HL-60/S4 (cell line): ENCODE results near the gene FAM234A.
"Not testable (repeated sequence)": the region's sequence is repeated elsewhere in the genome, so short reads cannot be mapped to it uniquely, and the experiment has no call there.

Source experiments
- in situ Hi-C: fragments of 300-500 bp; cut with MboI; formaldehyde crosslinking; loops from 2 replicates; pipeline ENCODE4 v1.14.3; 2022; ENCODE audit warnings: low sequenced_read_pairs

The FAM234A gene, protein sequence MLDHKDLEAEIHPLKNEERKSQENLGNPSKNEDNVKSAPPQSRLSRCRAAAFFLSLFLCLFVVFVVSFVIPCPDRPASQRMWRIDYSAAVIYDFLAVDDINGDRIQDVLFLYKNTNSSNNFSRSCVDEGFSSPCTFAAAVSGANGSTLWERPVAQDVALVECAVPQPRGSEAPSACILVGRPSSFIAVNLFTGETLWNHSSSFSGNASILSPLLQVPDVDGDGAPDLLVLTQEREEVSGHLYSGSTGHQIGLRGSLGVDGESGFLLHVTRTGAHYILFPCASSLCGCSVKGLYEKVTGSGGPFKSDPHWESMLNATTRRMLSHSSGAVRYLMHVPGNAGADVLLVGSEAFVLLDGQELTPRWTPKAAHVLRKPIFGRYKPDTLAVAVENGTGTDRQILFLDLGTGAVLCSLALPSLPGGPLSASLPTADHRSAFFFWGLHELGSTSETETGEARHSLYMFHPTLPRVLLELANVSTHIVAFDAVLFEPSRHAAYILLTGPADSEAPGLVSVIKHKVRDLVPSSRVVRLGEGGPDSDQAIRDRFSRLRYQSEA

DNA sequence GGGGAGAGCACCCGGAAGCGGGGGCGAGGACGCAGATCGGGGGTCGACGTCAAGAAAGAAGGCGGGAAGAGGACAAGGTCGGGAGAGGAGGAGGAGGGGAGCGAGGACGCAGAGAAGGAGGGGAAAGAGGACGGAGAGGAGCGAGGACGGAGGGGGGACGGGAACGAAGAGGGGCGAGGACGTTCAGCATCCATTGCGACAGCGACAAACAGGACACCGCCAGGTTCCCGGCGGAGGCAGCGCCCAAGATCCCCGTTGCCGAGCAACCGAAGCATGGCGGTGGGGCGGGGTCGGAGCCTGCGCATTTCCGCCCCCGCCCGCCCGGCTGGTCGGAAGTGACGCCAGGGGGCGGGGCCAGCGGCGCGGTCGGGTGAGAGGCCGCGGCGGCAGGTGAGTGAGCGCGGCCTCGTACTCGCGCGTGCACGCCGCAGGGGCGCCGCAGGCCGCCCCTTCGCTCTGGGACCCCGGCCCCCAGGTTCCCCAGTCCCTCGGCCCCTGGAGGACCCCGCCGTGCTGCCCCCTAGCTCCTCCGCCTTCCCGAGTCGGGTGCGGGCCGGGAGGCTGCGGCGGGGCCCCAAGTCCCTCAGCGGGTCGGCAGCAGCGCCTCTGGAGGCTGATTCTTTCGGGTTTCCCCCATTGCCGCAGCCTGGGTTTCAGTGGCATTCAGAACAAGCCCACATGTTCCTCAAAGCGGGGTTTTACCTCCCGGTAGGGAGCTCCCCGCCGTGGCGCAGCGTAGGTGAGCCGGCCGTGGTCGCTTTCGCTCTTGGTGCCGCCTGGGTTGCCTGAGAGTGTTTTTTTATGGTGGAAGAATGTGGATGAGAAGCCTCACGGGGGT, at the start of gene FAM234A:
FAM234A (plus strand) TSS at position 354 of the 838 bp plus-strand sequence. CDS start 19,593 bp downstream, outside the sequence.
- in situ Hi-C loops, result no loop called here

DNA sequence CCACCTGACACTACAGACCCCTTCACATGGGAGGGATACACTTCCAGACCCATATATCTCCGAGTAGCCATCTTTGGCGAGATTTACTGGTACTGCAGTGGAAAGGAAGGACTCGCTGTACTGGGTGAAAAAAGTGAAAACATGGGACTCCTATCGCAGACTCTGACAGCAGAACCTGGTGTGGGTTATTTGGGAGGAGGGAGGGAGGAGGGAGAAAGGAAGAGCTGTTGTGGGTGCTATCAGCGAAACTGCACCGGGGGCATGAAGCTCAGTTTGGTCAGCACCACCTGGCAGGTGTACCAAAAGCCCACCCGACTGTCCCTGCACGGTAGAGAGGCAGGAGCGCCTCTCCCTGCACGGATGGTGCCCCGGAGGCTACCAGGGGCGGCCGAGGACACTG, 49.4 kb upstream of the FAM234A start:
- in situ Hi-C loops, result no loop called here

DNA sequence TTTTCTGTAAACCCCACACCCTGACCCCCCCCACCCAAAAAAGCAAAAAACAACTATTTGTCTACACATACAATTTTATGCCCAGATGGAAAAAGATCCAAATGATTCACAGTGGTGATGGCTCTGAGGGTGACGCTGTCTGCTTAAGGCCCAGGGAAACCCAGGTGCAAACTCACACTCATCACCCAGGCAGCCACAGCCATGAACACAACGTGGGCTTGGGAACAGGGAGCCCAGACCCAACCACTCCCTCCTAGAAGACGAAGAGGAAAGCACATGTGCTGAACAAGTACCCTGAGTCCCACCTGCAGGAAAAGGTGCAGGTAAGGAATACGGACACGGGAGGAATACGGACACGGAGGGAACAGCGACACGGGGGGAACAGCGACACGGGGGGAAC, 48.9 kb upstream of the FAM234A start:
- in situ Hi-C loops, result no loop called here

- in situ Hi-C loops, result no loop called here
Measured at GRCh38 chr16:187330-187729, 47.3 kb upstream of the FAM234A start.

GRCh38 chr16:188674-189073, 45.9 kb upstream of the FAM234A start:
- in situ Hi-C loops, result no loop called here

- in situ Hi-C loops, result no loop called here
Measured at GRCh38 chr16:189604-190186, 44.9 kb upstream of the FAM234A start.

- in situ Hi-C loops, result no loop called here
Measured at GRCh38 chr16:191831-192230, 42.8 kb upstream of the FAM234A start.

- in situ Hi-C loops, result no loop called here
Measured at GRCh38 chr16:192686-193085, 41.9 kb upstream of the FAM234A start.

DNA sequence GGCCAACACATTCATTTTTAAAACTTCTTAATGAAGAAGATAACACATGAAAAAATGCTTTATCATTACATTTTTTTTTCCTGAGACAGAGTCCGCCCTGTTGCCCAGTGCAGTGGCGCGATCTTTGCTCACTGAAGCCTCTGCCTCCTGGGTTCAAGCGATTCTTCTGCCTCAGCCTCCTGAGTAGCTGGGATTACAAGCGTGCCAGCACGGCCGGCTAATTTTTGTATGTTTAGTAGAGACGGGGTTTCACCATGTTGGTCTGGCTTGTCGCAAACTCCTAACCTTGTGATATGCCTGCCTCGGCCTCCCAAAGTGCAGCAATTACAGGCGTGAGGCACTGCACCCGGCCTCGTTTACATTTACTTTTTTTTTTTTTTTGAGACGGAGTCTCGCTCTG, 41.2 kb upstream of the FAM234A start:
- in situ Hi-C loops, result no loop called here

DNA sequence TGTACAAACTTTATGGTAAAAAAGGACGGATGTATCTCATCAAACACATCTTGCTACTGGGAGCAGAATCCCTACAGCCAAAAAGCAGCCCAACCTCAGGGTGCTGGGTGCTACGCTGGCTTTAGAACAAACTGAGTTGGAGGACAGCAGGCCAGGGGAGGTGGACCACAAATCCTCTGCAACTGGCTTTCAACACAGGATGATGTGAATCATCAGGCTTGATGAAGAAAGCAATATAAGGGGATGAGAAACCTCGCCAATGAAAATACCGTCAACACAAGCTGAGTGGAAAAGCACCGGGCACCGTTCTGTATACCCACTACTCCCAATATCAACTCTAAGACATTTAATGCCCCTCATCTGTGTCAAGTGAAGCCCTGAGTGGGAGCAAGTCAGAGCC, 40.1 kb upstream of the FAM234A start:
- in situ Hi-C loops, result no loop called here

DNA sequence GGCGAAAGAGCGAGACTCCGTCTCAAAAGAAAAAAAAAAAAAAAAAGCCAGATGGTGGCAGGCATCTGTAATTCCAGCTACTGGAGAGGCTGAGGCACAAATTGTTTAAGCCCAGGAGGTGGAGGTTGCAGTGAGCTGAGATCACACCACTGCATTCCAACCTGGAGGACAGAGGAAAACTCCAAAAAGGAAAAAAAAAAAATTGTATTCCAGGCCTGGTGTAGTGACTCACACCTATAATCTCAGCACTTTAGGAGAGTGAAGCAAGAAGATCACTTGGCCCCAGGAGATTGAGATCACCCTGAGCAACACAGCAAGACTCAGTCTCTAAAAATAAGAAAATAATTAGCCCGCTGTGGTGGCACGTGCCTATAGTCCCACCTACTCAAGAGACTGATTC, 34.2 kb upstream of the FAM234A start:
- in situ Hi-C loops, result no loop called here

DNA sequence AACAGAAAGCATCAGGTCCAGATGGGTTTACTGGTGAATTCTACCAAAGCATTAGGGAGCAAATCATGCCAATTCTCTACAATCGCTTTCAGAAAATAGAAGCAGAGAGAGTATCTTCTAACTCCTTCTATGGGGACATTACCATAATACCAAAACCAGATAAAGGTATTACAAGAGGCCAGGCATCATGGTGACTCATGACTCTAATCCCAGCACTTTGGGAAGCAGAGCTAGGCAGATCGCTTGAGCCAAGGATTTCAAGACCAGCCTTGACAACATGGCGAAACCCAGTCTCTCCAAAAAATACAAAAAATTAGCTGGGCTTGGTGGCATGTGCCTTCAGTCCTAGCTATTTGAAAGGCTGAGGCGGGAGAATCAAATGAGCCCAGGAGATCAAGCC, 31.4 kb upstream of the FAM234A start:
- in situ Hi-C loops, result no loop called here

DNA sequence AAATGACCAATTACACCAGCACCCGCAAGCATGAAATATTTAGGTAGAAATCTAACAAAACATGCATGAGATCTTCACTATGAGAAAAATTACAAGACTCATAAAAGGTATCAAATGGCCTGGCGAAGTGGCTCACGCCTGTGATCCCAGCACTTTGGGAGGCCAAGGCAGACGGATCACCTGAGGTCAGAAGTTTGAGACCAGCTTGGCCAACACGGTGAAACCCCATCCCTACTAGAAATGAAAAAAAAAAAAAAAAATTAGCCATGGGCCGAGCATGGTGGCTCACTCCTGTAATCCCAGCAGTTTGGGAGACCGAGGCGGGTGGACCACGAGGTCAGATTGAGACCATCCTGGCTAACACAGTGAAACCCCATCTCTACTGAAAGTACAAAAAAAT, 30.6 kb upstream of the FAM234A start:
- in situ Hi-C loops, result not testable (repeated sequence)

DNA sequence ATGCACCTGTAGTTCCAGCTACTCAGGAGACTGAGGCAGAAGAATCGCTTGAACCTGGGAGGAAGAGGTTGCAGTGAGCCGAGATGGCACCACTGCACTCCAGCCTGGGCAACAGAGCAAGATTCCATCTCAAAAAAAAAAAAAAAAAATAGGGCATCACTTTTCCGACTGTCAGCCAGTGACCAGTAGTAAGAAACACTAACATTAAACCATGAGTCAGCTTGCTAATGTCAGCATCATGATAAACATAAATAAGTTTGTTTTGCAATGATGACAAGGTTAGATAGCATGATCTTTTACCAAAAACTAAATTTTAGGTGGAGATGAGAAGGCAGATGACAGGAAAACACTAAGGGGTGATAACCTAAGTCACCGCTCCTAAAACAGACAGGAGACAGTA, 25.3 kb upstream of the FAM234A start:
- in situ Hi-C loops, result not testable (repeated sequence)

- in situ Hi-C loops, result not testable (repeated sequence)
Measured at GRCh38 chr16:211631-212180, 22.9 kb upstream of the FAM234A start.

GRCh38 chr16:212999-213398, 21.6 kb upstream of the FAM234A start:
- in situ Hi-C loops, result no loop called here

DNA sequence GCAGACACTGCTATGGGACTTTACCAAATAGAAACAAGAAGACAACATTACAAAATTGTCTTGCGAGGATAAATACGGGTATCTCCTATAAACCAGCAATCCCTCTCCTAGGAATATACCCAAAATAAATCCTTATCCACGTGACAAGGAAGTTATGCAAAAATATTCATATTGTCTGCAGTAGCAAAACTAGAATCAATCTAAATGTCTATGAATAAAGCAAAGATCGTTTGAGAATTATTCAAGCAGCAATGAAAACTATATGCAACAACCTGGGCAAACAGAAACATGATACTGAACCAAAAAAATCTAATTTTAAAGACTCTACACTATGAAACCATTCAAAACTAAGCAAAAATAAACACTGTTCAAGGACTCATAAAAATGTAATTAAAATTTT, 14.6 kb upstream of the FAM234A start:
- in situ Hi-C loops, result no loop called here

- in situ Hi-C loops, result no loop called here
Measured at GRCh38 chr16:228151-228851, 6.3 kb upstream of the FAM234A start.

- in situ Hi-C loops, result no loop called here
Measured at GRCh38 chr16:228852-229730, 5.5 kb upstream of the FAM234A start, which contains the start of gene LUC7L. Gene LUC7L, minus strand, starts transcription at chr16:229449. Its CDS starts 110 bp downstream, at chr16:229339.
